Endothelial cell of umbilical vein (primary cell): ENCODE data around the gene NHP2.
"Not testable (repeated sequence)": the region's sequence is repeated elsewhere in the genome, so short reads cannot be mapped to it uniquely, and the experiment has no call there.

ENCODE experiments used
- EZH2 ChIP-seq: IDR thresholded peaks from 2 replicates; pipeline ENCODE4 v1.6.1; 2012; ENCODE audit warnings: borderline replicate concordance, low read depth, mild to moderate bottlenecking, moderate library complexity, low read length, inconsistent platforms; ENCODE audit not compliant: severe bottlenecking
- JUN ChIP-seq: IDR thresholded peaks from 2 replicates; pipeline ENCODE4 v1.6.1; 2011; ENCODE audit warnings: borderline replicate concordance, low read depth; ENCODE audit not compliant: insufficient read length, insufficient read depth
- MAX ChIP-seq: IDR thresholded peaks from 2 replicates; pipeline ENCODE4 v1.6.1; 2011; ENCODE audit not compliant: insufficient read depth, insufficient read length
- MYC ChIP-seq: IDR thresholded peaks from one replicate; pipeline ENCODE4 v1.6.1; 2011; ENCODE audit warnings: mild to moderate bottlenecking, low read depth, low read length
- POLR2A ChIP-seq: IDR thresholded peaks from 2 replicates; pipeline ENCODE4 v1.6.1; 2012; ENCODE audit warnings: low read depth, mild to moderate bottlenecking, control low read depth, low read length
- POLR2AphosphoS5 ChIP-seq: IDR thresholded peaks from 2 replicates; pipeline ENCODE4 v1.6.1; 2012; ENCODE audit warnings: low read depth, mild to moderate bottlenecking, control low read depth, low read length, moderate library complexity; ENCODE audit not compliant: insufficient read depth
- TF ChIP-seq, protein P1 (sequence below), 2 donors: IDR thresholded peaks; 1 replicate in 1 of 2; 2 replicates in 1 of 2; pipeline ENCODE4 v1.5.1; 2011; ENCODE audit warnings: low read length in 2 of 2, mild to moderate bottlenecking in 2 of 2, moderate library complexity in 2 of 2, control low read depth in 1 of 2, inconsistent platforms in 1 of 2, low read depth in 1 of 2; ENCODE audit not compliant: insufficient read depth in 1 of 2; ENCODE audit errors: extremely low read depth in 1 of 2

GRCh38 chr5:178130234-178130575, 23.5 kb downstream of the NHP2 start:
- TF ChIP-seq POLR2A, POLR2AphosphoS5, MAX, EZH2, JUN, MYC: not testable (repeated sequence)
- TF ChIP-seq, protein P1, sequence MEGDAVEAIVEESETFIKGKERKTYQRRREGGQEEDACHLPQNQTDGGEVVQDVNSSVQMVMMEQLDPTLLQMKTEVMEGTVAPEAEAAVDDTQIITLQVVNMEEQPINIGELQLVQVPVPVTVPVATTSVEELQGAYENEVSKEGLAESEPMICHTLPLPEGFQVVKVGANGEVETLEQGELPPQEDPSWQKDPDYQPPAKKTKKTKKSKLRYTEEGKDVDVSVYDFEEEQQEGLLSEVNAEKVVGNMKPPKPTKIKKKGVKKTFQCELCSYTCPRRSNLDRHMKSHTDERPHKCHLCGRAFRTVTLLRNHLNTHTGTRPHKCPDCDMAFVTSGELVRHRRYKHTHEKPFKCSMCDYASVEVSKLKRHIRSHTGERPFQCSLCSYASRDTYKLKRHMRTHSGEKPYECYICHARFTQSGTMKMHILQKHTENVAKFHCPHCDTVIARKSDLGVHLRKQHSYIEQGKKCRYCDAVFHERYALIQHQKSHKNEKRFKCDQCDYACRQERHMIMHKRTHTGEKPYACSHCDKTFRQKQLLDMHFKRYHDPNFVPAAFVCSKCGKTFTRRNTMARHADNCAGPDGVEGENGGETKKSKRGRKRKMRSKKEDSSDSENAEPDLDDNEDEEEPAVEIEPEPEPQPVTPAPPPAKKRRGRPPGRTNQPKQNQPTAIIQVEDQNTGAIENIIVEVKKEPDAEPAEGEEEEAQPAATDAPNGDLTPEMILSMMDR (IDR thresholded peaks at IDR 0.05; ENCODE audit: extremely low read depth in 1 of 2, insufficient read depth in 1 of 2, low read depth in 1 of 2, low read length in 2 of 2): not testable (repeated sequence)
